B cell (primary cell): ENCODE results near the gene FER. TPM values are rescaled to one million over a fixed set of nuclear protein-coding genes. Genes with fewer than 3 reads are reported as not detected.

Experiments
- ATAC-seq: fragments of 200-7000 bp; cut with Tn5 transposase; one replicate; pipeline ENCODE4 v1.10.0; 2021; ENCODE audit warnings: low read depth, mild to moderate bottlenecking, moderate number of reproducible peaks, moderate library complexity
- CTCF ChIA-PET: fragments of 350-600 bp; sonication (Branson Sonifier 250); formaldehyde crosslinking; loops from one replicate; lab custom pipeline; 2021; ENCODE audit warnings: antibody characterized with exemption, inconsistent platforms; lab: Charles Lee
- POLR2A ChIA-PET: fragments of 350-600 bp; sonication (Branson Sonifier 250); formaldehyde crosslinking; loops from one replicate; lab custom pipeline; 2021; ENCODE audit warnings: antibody characterized with exemption; lab: Charles Lee
- DNase-seq: peaks from one replicate; pipeline ENCODE4 v3.0.0; 2013
- H2AFZ ChIP-seq: 2 replicates; pipeline ENCODE4 v1.6.1; 2012; ENCODE audit warnings: mild to moderate bottlenecking, low read depth, low read length; ENCODE audit not compliant: insufficient read depth, poor library complexity, severe bottlenecking
- H3K27ac ChIP-seq, 2 donors: 1 replicate in 1 of 2; 2 replicates in 1 of 2; pipeline ENCODE4 v1.5.1; 2012 to 2013; ENCODE audit warnings: low read length in 2 of 2, mild to moderate bottlenecking in 2 of 2, moderate library complexity in 1 of 2
- H3K27me3 ChIP-seq, 4 experiments: fragments of 200-600 bp in 1 of 4; sonication (generic) in 1 of 4; replicated peaks in 1 of 4; 1 replicate in 2 of 4; 2 replicates in 2 of 4; pipeline versions ENCODE4 v1.6.1 to v1.7.0; 2013 to 2016; ENCODE audit warnings: low read length in 3 of 4, mild to moderate bottlenecking in 2 of 4, mixed read lengths in 1 of 4, moderate library complexity in 1 of 4; ENCODE audit not compliant: insufficient read depth in 4 of 4, control insufficient read depth in 3 of 4; ENCODE audit errors: control extremely low read depth in 1 of 4
- H3K36me3 ChIP-seq, 2 experiments: replicated peaks in 1 of 2; 1 replicate in 1 of 2; 2 replicates in 1 of 2; pipeline versions ENCODE4 v1.6.1 to v1.7.1; 2013; ENCODE audit warnings: low read length in 1 of 2; ENCODE audit not compliant: insufficient read depth in 2 of 2, control insufficient read depth in 1 of 2; ENCODE audit errors: control extremely low read depth in 1 of 2, extremely low read depth in 1 of 2
- H3K4me1 ChIP-seq, 2 donors: fragments of 200-600 bp in 1 of 2; sonication (generic) in 1 of 2; 1 replicate in 1 of 2; 2 replicates in 1 of 2; pipeline versions ENCODE4 v1.5.1 to v1.6.1; 2013 to 2017; ENCODE audit warnings: low read length in 2 of 2; ENCODE audit not compliant: control insufficient read depth in 2 of 2, insufficient read depth in 2 of 2
- H3K4me2 ChIP-seq: replicated peaks from 2 replicates; pipeline ENCODE3; 2012; ENCODE audit warnings: mild to moderate bottlenecking, low read depth, low read length; ENCODE audit not compliant: poor library complexity, severe bottlenecking
- H3K4me3 ChIP-seq, 5 experiments: fragments of 200-600 bp in 1 of 5; sonication (generic) in 1 of 5; 1 replicate in 3 of 5; 2 replicates in 2 of 5; pipeline versions ENCODE4 v1.5.1 to v1.7.0; 2011 to 2016; ENCODE audit warnings: low read length in 4 of 5, mild to moderate bottlenecking in 4 of 5, low read depth in 2 of 5, control low read depth in 1 of 5, moderate library complexity in 1 of 5; ENCODE audit not compliant: insufficient read depth in 1 of 5; ENCODE audit errors: control extremely low read depth in 1 of 5, extremely low read depth in 1 of 5
- H3K79me2 ChIP-seq: fragments of 200-600 bp; sonication (generic); one replicate; pipeline ENCODE4 v1.6.0; 2016; ENCODE audit warnings: low read length; ENCODE audit not compliant: control insufficient read depth, insufficient read depth
- H3K9ac ChIP-seq: fragments of 200-600 bp; sonication (generic); 2 replicates; pipeline ENCODE4 v1.6.1; 2017; ENCODE audit warnings: mild to moderate bottlenecking, low read length, moderate library complexity
- H3K9me3 ChIP-seq, 3 donors: one replicate each; pipeline versions ENCODE4 v1.6.1 to v1.7.1; 2013; ENCODE audit warnings: low read length in 2 of 3; ENCODE audit not compliant: control insufficient read depth in 2 of 3, insufficient read depth in 1 of 3; ENCODE audit errors: control extremely low read depth in 1 of 3
- H4K20me1 ChIP-seq: 2 replicates; pipeline ENCODE4 v1.6.0; 2012; ENCODE audit warnings: mild to moderate bottlenecking, low read length; ENCODE audit not compliant: insufficient read depth, control insufficient read depth, poor library complexity, severe bottlenecking
- H3K27ac Mint-ChIP-seq: one replicate; pipeline ENCODE4 v1.8.0; 2021; ENCODE audit warnings: mixed read lengths
- H3K27me3 Mint-ChIP-seq: one replicate; pipeline ENCODE4 v1.8.0; 2021; ENCODE audit warnings: mixed read lengths
- H3K4me1 Mint-ChIP-seq: one replicate; pipeline ENCODE4 v1.8.0; 2021; ENCODE audit warnings: mixed read lengths
- H3K4me3 Mint-ChIP-seq: one replicate; pipeline ENCODE4 v1.8.0; 2021; ENCODE audit warnings: mixed read lengths
- H3K9me3 Mint-ChIP-seq: one replicate; pipeline ENCODE4 v1.8.0; 2022; ENCODE audit warnings: mixed read lengths; ENCODE audit not compliant: insufficient read depth
- EZH2 ChIP-seq: IDR thresholded peaks from 2 replicates; pipeline ENCODE4 v1.6.1; 2012; ENCODE audit warnings: borderline replicate concordance, low read depth, mild to moderate bottlenecking, moderate library complexity, low read length; ENCODE audit not compliant: insufficient read depth, poor library complexity, severe bottlenecking
- WGBS: methylation state at CpG from one replicate; pipeline ENCODE4 v1.1.5; 2013; ENCODE audit warnings: missing lambda C conversion rate; ENCODE audit not compliant: insufficient coverage; 5-methylcytosine and 5-hydroxymethylcytosine counted together
- intact Hi-C: fragments of 100-400 bp; cut with micrococcal nuclease; formaldehyde crosslinking; loops from one replicate; pipeline ENCODE4 v1.10.0; 2022
- polyA plus RNA-seq: library from polyadenylated mRNA; depleted of rRNA; stranded (reverse); fragments of >200 nt; gene quantifications from 2 replicates; pipeline ENCODE4 v1.2.3, GENCODE V29; 2012
- total RNA-seq, 2 donors: library from RNA; stranded (reverse); fragments of 120-200 nt in 1 of 2; gene quantifications; 1 replicate in 1 of 2; 2 replicates in 1 of 2; pipeline versions ENCODE4 v1.2.3 to v1.2.4, GENCODE V29; 2013 to 2022
- TF ChIP-seq, protein P1 (sequence below): fragments of 200-600 bp; IDR thresholded peaks from one replicate; pipeline ENCODE4 v1.8.0; 2022; ENCODE audit warnings: antibody characterized with exemption, mild to moderate bottlenecking

Gene FER
- total and polyA plus RNA-seq, 2 donors (not counting 1 experiment from before 2014, with no cell fraction given) = 1.3 to 41.3 TPM

DNA sequence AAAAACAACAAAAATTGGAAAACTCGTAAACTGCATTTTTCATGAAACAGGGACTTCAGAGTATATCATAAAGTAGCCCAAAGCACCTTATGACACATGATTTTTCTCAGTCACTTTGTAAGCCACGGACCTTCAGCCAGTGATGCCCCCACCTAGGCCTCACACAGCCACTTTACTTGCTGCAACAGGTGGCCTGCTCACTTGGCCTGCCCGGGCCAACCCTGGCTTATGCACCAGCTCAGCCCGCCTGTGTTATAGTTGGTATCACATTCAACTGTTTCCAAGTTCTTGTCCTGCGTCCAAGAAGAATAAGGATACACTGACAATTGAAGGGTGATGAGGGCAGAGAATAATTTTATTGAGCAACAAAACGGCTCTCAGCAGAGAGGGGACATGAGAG lies 219.2 kb downstream of the FER start:
- intact Hi-C loops = no loop called here
- ATAC-seq = no peak
- WGBS = 95% methylated on average over 5 of the region's 6 CpGs
- Histone ChIP-seq H3K36me3 (no peaks in the 10 kb centered on the region), H3K27me3 (no peaks in the 10 kb centered on the region), H3K4me1 (no peaks in the 10 kb centered on the region), H4K20me1 (no peaks in the 10 kb centered on the region), H3K27ac (no peak overlapping the region), H3K4me2 (no peak overlapping the region), H2AFZ (no peak overlapping the region), H3K9ac (no peak overlapping the region), H3K4me3 (no peak overlapping the region), H3K9me3 (peaks cover 0 to 4% (median 0%) of the 10 kb centered on the region in 3 donors), H3K79me2 (no peaks in the 10 kb centered on the region)
- Mint-ChIP-seq H3K4me1 (no peaks in the 10 kb centered on the region), H3K27ac (no peak overlapping the region), H3K9me3 (no peaks in the 10 kb centered on the region), H3K27me3 (no peaks in the 10 kb centered on the region), H3K4me3 (no peak overlapping the region)
- CTCF ChIA-PET = no interaction called here
- POLR2A ChIA-PET = no interaction called here
- TF ChIP-seq, protein P1, sequence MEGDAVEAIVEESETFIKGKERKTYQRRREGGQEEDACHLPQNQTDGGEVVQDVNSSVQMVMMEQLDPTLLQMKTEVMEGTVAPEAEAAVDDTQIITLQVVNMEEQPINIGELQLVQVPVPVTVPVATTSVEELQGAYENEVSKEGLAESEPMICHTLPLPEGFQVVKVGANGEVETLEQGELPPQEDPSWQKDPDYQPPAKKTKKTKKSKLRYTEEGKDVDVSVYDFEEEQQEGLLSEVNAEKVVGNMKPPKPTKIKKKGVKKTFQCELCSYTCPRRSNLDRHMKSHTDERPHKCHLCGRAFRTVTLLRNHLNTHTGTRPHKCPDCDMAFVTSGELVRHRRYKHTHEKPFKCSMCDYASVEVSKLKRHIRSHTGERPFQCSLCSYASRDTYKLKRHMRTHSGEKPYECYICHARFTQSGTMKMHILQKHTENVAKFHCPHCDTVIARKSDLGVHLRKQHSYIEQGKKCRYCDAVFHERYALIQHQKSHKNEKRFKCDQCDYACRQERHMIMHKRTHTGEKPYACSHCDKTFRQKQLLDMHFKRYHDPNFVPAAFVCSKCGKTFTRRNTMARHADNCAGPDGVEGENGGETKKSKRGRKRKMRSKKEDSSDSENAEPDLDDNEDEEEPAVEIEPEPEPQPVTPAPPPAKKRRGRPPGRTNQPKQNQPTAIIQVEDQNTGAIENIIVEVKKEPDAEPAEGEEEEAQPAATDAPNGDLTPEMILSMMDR = no peak
- TF ChIP-seq EZH2 = no peak
- DNase-seq = no peak

DNA sequence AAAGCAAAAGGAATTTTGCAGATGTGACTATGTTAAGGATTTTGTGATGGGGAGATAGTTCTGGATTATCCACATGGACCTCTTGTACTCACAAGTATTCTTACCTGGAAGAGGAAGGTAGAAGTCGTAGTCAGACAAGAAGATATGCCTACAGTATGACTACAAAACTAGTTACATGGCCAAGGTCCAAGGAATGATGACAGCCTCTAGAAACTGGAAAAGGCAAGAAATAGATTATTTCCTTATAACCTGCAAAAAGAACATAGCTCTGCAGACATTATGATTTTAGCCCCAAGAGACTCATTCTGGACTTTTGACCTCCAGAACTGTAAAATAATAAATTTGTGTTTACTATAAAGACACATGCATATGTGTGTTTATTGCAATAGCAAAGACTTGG lies 226.9 kb downstream of the FER start:
- POLR2A ChIA-PET = no interaction called here
- TF ChIP-seq EZH2 = no peak
- TF ChIP-seq, protein P1 = no peak
- intact Hi-C loops = no loop called here

More for the DNA sequence above, 226.9 kb downstream of the FER start:
- Mint-ChIP-seq H3K4me1 (no peaks in the 10 kb centered on the region), H3K27ac (no peak overlapping the region), H3K4me3 (no peak overlapping the region), H3K27me3 (no peaks in the 10 kb centered on the region), H3K9me3 (no peaks in the 10 kb centered on the region)
- Histone ChIP-seq H3K4me3 (no peak overlapping the region), H2AFZ (no peak overlapping the region), H3K27ac (no peak overlapping the region), H3K9me3 (no peaks in the 10 kb centered on the region), H3K9ac (no peak overlapping the region), H3K27me3 (no peaks in the 10 kb centered on the region), H4K20me1 (no peaks in the 10 kb centered on the region), H3K4me1 (no peaks in the 10 kb centered on the region), H3K36me3 (peaks cover 1 to 3% of the 10 kb centered on the region in 2 experiments), H3K4me2 (no peak overlapping the region), H3K79me2 (no peaks in the 10 kb centered on the region)
- ATAC-seq = no peak
- CTCF ChIA-PET = no interaction called here
- no peak for DNase-seq
- WGBS = no CpG with 5 or more reads among the region's 1 CpG
